ENCODE measurements around the gene CHKB.

- TF ChIP-seq, protein P1, sequence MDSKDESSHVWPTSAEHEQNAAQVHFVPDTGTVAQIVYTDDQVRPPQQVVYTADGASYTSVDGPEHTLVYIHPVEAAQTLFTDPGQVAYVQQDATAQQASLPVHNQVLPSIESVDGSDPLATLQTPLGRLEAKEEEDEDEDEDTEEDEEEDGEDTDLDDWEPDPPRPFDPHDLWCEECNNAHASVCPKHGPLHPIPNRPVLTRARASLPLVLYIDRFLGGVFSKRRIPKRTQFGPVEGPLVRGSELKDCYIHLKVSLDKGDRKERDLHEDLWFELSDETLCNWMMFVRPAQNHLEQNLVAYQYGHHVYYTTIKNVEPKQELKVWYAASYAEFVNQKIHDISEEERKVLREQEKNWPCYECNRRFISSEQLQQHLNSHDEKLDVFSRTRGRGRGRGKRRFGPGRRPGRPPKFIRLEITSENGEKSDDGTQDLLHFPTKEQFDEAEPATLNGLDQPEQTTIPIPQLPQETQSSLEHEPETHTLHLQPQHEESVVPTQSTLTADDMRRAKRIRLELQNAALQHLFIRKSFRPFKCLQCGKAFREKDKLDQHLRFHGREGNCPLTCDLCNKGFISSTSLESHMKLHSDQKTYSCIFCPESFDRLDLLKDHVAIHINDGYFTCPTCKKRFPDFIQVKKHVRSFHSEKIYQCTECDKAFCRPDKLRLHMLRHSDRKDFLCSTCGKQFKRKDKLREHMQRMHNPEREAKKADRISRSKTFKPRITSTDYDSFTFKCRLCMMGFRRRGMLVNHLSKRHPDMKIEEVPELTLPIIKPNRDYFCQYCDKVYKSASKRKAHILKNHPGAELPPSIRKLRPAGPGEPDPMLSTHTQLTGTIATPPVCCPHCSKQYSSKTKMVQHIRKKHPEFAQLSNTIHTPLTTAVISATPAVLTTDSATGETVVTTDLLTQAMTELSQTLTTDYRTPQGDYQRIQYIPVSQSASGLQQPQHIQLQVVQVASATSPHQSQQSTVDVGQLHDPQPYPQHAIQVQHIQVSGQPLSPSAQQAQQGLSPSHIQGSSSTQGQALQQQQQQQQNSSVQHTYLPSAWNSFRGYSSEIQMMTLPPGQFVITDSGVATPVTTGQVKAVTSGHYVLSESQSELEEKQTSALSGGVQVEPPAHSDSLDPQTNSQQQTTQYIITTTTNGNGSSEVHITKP (tag by site-specific recombination; IDR thresholded peaks at IDR 0.05) = peak; percentile 98
- TF ChIP-seq ZNF561 (tag by site-specific recombination; IDR thresholded peaks at IDR 0.05; ENCODE audit: borderline replicate concordance) (no peak), ZNF16 (tag by site-specific recombination; IDR thresholded peaks at IDR 0.05; ENCODE audit: low read depth) (no peak)
Observed at GRCh38 chr22:50545522-50546325, 36.9 kb downstream of the CHKB start, which contains the start of gene KLHDC7B.
